Measurements from ENCODE around the gene PTPRE.

- TF ChIP-seq CREM (CRISPR knock-in tag; IDR thresholded peaks at IDR 0.05) (no peak), ATF6 (CRISPR knock-in tag; IDR thresholded peaks at IDR 0.05) (no peak), NFE2L1 (CRISPR knock-in tag; IDR thresholded peaks at IDR 0.05) (no peak), CTCF (IDR thresholded peaks at IDR 0.05) (no peak), ELF4 (CRISPR knock-in tag; IDR thresholded peaks at IDR 0.05; ENCODE audit: low read depth) (no peak), ZNF425 (CRISPR knock-in tag; conservative IDR thresholded peaks at IDR 0.05) (no peak), MAX (CRISPR knock-in tag; IDR thresholded peaks at IDR 0.05) (no peak), AR (CRISPR knock-in tag; IDR thresholded peaks at IDR 0.05) (no peak), ZSCAN18 (CRISPR knock-in tag; IDR thresholded peaks at IDR 0.05) (no peak), TCF7 (CRISPR knock-in tag; IDR thresholded peaks at IDR 0.05; ENCODE audit: low read depth) (no peak), E2F1 (CRISPR knock-in tag; IDR thresholded peaks at IDR 0.05) (no peak), NR3C1 (CRISPR knock-in tag; conservative IDR thresholded peaks at IDR 0.05; ENCODE audit: low read depth) (no peak), IRF2 (CRISPR knock-in tag; IDR thresholded peaks at IDR 0.05; ENCODE audit: borderline replicate concordance, low read depth) (no peak)
Measured at GRCh38 chr10:128001849-128002248, 94.9 kb downstream of the PTPRE start.
